ENCODE results near the gene GBP5. TPM values are rescaled to one million over a fixed set of nuclear protein-coding genes. Genes with fewer than 3 reads are reported as not detected.

The GBP5 gene
- total and polyA plus RNA-seq, 2 of the 4 experiments (the other 2 are of a cell fraction): not detected

- WGBS, 2 experiments (ENCODE audit: extremely low coverage in 2 of 2, insufficient read length in 1 of 2): no CpG with 5 or more reads among the region's 6 CpGs
- intact Hi-C loops (cut with micrococcal nuclease): no loop called here
- CTCF ChIA-PET: no interaction called here
These were observed 6.4 kb upstream of the GBP5 start for GRCh38 chr1:89279011-89279466.

More at GRCh38 chr1:89279011-89279466, 6.4 kb upstream of the GBP5 start:
- BruUV-seq (replicated peaks): no TSS peak
- H3K79me1 ChIP-seq (ENCODE audit: low read depth in 1 of 2, low read length in 2 of 2): no peaks in the 10 kb centered on the region
- no peak overlapping the region for H2BK5ac ChIP-seq (ENCODE audit: low read depth, low read length, poor library complexity, severe bottlenecking)
- no peak overlapping the region for H2AK5ac ChIP-seq (ENCODE audit: low read depth, low read length)
- H4K20me1 ChIP-seq (ENCODE audit: insufficient read depth, low read length): no peaks in the 10 kb centered on the region
- no peak overlapping the region for H2BK20ac ChIP-seq (ENCODE audit: low read depth, low read length)
- no peak overlapping the region for H4K91ac ChIP-seq (ENCODE audit: insufficient read depth, low read depth, low read length)
- no peak overlapping the region for H2BK15ac ChIP-seq (ENCODE audit: low read depth, low read length)
- no peak for ATAC-seq (ENCODE audit: low read depth)
- DNase-seq: no peak
- no peaks in the 10 kb centered on the region for H3K36me3 ChIP-seq (ENCODE audit: control insufficient read depth, insufficient read depth, low read length)
- H3K14ac ChIP-seq (replicated peaks; ENCODE audit: low read depth, low read length): no peak overlapping the region
- H3K9me1 ChIP-seq (ENCODE audit: insufficient read depth, low read length): no peaks in the 10 kb centered on the region
- H3K4me1 ChIP-seq (ENCODE audit: control insufficient read depth, insufficient read depth, low read length): no peaks in the 10 kb centered on the region
- H2BK120ac ChIP-seq (ENCODE audit: low read depth, low read length): no peak overlapping the region
- no peak overlapping the region for H3K4me2 ChIP-seq (ENCODE audit: low read depth, low read length)
- no peaks in the 10 kb centered on the region for H3K9me3 ChIP-seq (ENCODE audit: control insufficient read depth, insufficient read depth, low read length)
- POLR2A ChIA-PET (ENCODE audit: unreplicated experiment): no interaction called here
- no peak for TF ChIP-seq BHLHE40 (IDR thresholded peaks at IDR 0.05; ENCODE audit: low read depth, low read length)
- no peak for TF ChIP-seq MAFK (IDR thresholded peaks at IDR 0.05; ENCODE audit: low read depth, low read length)
- no peak overlapping the region for H2AK9ac ChIP-seq (replicated peaks; ENCODE audit: low read depth, low read length, poor library complexity)
- dilution Hi-C loops (cut with HindIII; ENCODE audit: low sequenced_read_pairs, unreplicated experiment): no loop called here
- no peak overlapping the region for H3K9ac ChIP-seq (ENCODE audit: low read depth, low read length)
- no peak overlapping the region for H3K4me3 ChIP-seq (ENCODE audit: insufficient read depth, low read depth, low read length)
- no peaks in the 10 kb centered on the region for H3K27me3 ChIP-seq (ENCODE audit: control insufficient read depth, insufficient read depth, low read length)
- no peak overlapping the region for H4K5ac ChIP-seq (ENCODE audit: low read depth, low read length)
- no peak overlapping the region for H2AFZ ChIP-seq (replicated peaks; ENCODE audit: low read length, poor library complexity)
- in situ Hi-C loops (cut with MboI; ENCODE audit: low sequenced_read_pairs): no loop called here
- H3K18ac ChIP-seq (ENCODE audit: low read depth, low read length): no peak overlapping the region
- H3K23ac ChIP-seq (ENCODE audit: low read depth, low read length): no peak overlapping the region
- H4K8ac ChIP-seq (ENCODE audit: low read depth in 2 of 2, low read length in 2 of 2): no peak overlapping the region
- H3K4ac ChIP-seq (ENCODE audit: low read depth, low read length): no peak overlapping the region
- H3K56ac ChIP-seq (ENCODE audit: extremely low read depth, insufficient read depth, low read length): no peak overlapping the region
- H3K27ac ChIP-seq (ENCODE audit: insufficient read depth, low read length): no peak overlapping the region

Measured in IMR-90 (cell line).